Caki2 (cell line): ENCODE results near the gene ATG14. TPM values are rescaled to one million over a fixed set of nuclear protein-coding genes. Genes with fewer than 3 reads are reported as not detected.
A peak's percentile ranks its signal among the peaks of the same experiment; 100 is the strongest.

ENCODE experiments used
- DNase-seq: peaks from one replicate; pipeline ENCODE4 v3.0.0-alpha.2; 2015; ENCODE audit warnings: low read depth
- in situ Hi-C: cut with HindIII; loops from 2 replicates; pipeline ENCODE4 v1.10.0; 2016; ENCODE audit warnings: low sequenced_read_pairs, low pct_unique_long_range_greater_than_20kb, mixed read lengths
- total RNA-seq: library from RNA; depleted of rRNA; stranded (reverse); fragments of >200 nt; shearing (Covaris generic); gene quantifications from 2 replicates; pipeline ENCODE4 v1.2.3, GENCODE V29; 2014; ENCODE audit warnings: low replicate concordance; rRNA removed

ATG14 gene
- total RNA-seq, 1 experiment from 2014 or later = 10.1 TPM

GRCh38 chr14:55336691-55337090 is 74.9 kb downstream of the ATG14 start:
- no peak for DNase-seq
- in situ Hi-C loops = no loop called here

GRCh38 chr14:55336162-55336561 is 75.5 kb downstream of the ATG14 start:
- in situ Hi-C loops = no loop called here
- no peak for DNase-seq

GRCh38 chr14:55333711-55334485 is 77.7 kb downstream of the ATG14 start:
- no peak for DNase-seq
- in situ Hi-C loops = no loop called here

DNA sequence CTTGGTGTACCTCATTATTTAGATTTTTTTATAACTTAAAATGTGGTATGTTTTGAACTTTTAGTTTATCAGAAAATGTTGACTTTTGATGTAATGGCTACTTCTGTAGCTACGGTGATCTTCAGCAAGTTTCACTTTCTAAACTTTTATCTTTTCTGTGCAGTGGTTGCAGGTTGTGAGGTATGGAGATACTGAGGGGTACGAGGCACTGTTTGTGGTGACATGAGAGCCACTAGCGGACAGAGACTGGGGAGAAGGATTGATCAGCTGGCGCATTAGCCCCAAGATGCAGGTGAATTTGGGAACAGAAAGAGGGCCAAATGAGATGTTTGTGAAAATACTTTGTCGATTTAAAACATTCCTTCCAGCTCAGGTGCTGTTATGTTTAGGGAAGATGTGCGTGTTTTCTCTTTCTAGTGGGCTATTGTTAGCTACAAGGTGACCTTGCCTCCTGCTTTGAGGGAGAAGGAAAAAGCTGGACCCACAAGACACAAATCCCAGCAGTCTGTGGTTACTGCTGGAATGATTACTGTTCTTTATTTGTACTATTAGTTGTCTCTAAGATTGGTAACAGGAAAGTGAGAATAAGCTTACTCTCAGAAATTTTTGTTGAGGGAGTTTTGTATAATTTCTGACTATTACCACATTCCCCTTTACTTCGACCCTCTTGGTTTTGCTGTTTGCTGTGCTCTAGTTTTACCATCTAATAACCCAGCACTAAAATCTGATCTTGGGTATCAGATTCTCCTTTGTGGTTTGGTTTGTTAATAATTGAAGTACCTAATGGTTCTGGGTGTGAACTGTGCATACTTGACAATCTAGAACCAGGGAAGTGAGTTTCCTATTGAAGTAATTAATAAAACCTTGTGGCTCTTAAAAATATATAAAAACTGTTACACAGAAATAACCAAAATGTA is 78.7 kb downstream of the ATG14 start:
- no peak for DNase-seq
- in situ Hi-C loops = no loop called here

DNA sequence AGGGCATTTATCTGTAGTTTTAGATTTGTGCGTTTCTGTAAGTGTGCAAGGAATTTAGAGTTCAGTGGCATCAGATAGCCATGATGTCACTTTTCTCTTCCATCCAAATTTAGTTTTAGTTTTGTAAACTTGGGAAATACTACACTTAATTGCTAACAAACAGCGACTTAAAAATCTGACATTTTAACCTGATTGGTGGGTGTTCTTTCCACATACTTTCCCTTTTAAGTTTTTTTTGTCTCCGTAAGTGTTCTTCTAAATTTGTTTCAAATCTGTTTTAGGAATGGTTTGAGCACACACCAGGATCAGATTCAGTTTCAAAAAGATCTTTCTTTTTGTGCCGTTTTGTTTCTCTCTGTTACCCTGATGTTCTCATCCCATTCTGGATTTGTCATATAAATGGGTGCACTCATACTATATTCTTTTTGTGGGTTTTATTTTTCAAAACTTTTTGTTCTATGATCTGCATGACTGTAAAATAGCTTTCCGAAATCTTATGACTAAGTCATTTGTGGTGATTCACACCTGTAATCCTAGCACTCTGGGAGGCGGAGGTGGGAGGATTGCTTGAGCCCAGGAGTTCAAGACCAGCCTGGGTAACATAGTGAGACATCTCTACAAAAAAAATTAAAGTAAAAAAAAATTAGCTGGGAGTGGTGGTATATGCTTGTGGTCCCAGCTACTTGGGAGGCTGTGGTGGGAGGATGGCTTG is 81.5 kb downstream of the ATG14 start:
- DNase-seq = no peak
- in situ Hi-C loops = no loop called here

- in situ Hi-C loops = no loop called here
- DNase-seq = no peak
Observed at GRCh38 chr14:55328317-55328716, 83.3 kb downstream of the ATG14 start.

GRCh38 chr14:55327179-55327578 is 84.5 kb downstream of the ATG14 start:
- in situ Hi-C loops = no loop called here
- no peak for DNase-seq

DNA sequence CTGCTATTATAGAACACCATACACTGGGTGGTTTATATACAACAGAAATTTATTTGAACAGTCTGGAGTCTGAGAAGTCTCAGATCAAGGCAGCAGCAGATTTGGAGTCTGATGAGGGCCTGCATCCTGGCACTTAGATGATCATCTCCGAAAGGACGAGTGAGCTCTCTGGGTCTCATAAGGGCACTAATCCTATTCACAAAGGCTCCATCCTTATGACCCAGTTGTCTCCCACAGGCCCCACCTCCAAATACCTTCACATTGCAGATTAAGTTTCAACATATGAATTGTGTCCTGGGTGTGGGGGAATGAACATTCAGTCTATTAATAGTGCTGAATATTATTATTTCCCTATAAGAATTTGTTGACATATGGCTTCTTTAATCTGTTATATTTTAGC is 86.8 kb downstream of the ATG14 start:
- in situ Hi-C loops = no loop called here
- DNase-seq = no peak

GRCh38 chr14:55323910-55324309 is 87.7 kb downstream of the ATG14 start:
- in situ Hi-C loops = no loop called here

GRCh38 chr14:55318694-55319093 is 92.9 kb downstream of the ATG14 start:
- no peak for DNase-seq
- in situ Hi-C loops = no loop called here

More at GRCh38 chr14:55323910-55324309, 87.7 kb downstream of the ATG14 start:
- DNase-seq = no peak

DNA sequence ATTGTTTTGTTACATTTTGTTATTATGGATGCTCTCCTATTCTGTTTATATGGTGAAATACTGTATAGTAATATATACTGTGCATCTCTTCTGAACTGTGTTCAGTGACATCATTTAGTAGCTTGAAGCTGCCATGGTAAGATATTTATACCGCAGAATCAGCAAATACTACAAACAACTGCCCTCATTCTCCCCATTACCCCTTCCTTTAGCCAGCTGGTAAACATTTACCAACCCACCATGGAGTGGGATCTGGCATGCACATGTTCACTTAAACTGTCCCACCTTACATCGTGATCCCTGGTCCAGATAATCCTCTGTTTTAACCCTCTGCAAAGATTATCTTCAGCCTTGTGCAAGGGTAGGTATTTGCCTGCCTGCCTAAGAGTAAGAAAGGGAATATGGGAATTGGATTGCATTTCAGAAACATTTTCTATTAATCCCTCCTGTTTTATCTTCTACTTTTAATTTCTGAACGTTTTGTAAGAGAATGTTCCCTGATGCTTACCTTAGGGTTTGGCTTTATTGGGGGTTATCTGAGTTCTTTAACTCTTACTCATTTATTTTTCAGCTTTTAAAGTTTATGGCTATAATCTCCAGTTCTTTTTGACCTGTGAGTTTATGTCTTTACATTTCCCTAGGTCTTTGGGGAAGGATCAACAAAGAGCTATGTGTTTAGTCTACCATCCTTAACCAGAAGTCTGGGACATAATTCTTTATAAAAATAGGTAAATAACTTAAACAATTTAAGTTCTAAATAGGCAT is 93.9 kb downstream of the ATG14 start:
- no peak for DNase-seq
- in situ Hi-C loops = no loop called here

DNA sequence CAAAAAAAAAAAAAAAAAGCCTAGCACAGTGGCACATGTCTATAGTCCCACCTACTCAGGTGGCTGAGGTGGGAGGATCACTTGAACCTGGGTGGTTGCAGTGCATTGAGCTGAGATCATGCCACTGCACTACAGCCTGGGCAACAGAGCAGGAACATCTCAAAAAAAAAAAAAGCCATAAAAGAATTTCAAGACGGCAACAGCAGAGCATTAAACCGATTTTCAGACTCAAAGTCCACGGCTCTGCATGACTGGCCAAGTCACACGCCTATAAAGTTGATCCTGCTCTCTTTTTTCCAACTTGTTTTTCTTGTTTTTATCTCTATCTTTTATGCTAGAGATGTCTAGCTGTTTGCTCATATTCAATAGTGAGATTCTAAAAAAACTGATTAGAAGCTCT is 95.1 kb downstream of the ATG14 start:
- peak; percentile 37 for DNase-seq

More for the DNA sequence above, 95.1 kb downstream of the ATG14 start:
- in situ Hi-C loops = no loop called here

Other genes with a start within 250 kb of the ATG14 start
- gene DLGAP5, start 220.2 kb downstream of the ATG14 start, total RNA-seq = 27.1 and 29.9 TPM in 2 replicates
- gene FBXO34, start 140.4 kb downstream of the ATG14 start, total RNA-seq = 17.9 and 20.3 TPM in 2 replicates
- gene TBPL2, start 28.8 kb upstream of the ATG14 start, total RNA-seq = not detected in 2 replicates
- 197 and 217 TPM in 2 replicates for gene KTN1, start 168.4 kb upstream of the ATG14 start, total RNA-seq